ENCODE data around the gene PPP6R3.
A peak's percentile ranks its signal among the peaks of the same experiment; 100 is the strongest.

PPP6R3 gene

DNA sequence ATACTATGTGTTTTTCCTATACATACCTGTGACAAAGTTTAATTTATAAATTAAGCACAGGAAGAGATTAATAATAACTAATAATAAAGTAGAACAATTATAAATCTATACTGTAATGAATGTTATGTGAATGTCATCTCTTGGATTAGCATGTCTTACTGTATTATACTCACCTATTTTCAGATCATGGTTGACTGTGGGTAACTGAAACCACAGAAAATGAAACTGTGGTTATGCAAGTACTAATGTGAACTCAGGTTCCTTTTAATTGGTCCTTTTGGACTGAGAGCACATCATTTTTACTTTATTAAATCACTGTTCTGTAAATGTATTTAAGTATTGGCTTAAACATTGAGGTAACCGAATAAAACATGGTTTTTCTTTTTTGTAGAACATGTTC lies 108.8 kb downstream of the PPP6R3 start:
- DNase-seq = no peak

DNA sequence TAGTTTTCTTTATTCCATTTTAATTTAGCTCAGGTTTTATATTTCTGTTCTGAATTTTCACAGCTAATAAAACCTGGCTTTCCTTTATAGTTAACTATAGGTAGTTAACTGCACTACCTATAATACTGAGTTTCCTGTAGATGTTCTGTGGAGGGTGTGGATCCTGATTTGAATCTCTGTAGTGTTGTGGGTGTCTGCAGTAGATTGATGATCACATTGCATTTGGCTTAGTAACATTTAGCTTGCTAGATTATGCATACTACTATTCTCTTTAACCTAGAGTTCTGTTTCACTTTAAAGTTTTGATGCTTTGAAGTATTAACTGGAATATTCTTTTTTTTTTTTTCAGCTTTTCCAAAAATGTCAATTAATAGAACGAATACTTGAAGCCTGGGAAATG lies 110.1 kb downstream of the PPP6R3 start:
- DNase-seq = no peak

DNA sequence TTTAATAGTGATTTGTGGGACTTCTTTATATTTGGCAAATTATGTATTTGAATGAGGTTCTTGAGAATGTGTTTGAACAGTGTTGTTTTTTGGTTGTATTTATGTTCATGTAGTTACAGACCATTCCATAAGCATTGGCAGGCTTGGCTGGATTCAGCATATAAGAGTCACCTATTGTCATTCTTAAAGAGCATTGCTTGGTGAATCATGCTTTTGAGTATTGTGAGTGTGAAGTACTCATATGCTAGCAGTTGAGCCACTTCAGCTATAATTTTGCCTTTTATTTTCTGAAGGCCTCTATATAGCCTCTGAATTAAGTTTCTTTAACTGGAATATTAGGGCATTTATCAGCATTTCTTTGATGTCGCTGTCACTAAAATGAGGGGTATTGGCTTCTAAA lies 113.8 kb downstream of the PPP6R3 start:
- DNase-seq = peak; percentile 10

DNA sequence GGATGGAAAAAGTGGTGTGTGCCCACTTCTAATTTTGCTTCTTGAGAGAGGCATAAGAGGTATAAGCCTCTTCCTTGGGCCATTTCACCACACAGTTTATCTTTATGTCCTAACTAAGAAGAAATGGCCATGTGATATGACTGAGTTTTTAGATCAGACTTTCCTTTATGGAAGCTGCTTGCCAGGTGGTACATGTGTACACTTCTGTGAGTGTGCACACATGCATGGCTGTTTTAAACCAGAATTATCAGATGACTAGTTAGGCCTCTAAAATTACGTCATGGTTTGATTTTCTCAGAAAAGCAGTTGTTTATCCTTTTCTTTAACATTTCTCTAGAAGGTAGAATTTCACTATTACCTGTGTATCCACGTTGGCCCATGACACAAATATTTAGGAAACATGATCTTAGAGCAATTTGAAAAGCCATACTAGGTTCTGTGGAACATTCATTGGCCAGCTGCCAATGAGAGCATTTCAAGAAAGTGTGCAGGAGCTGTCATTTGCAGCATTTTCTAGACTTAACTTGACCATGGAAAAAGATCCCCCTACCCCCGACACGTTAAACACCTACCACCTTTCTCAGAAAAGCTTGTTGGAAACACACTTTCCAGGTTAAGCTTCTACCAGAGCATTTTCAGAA lies 114.6 kb downstream of the PPP6R3 start:
- DNase-seq = no peak

DNA sequence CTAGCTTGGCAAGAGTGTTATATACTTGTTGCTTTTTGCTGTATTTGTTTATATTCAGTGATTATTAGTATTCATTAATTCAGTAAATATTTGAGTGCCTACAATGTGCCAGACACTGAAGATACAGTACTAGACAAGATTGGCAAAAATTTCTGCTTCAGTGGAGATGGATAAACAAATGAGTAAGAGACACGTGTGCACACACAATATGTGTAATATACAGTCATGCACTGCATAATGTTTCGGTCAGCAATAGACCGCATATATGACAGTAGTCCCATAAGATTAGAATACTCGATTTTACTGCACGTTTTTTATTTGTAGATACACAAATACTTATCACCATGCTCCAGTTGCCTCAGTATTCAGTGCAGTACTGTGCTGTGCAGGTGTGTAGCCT lies 118.9 kb downstream of the PPP6R3 start:
- peak; percentile 80 for DNase-seq

DNA sequence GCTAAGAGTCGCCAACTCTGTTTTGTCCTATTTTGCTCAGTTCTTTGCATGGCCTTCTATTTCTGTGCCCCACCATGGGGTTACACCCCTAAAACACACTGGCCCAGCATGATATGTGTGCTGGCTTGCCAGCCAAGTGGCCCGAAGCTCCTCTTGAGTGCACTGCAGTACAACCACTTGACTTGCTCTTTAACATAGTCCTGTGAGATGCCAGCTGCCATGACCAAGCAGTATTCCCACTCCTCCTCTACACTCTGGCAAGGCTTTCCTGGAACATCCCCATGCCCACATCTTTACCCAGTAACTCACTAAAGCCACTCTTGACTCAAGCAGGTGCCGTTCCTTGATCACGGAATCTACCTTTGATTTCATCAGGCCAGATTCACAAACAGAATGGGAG lies 120.9 kb downstream of the PPP6R3 start:
- no peak for DNase-seq

DNA sequence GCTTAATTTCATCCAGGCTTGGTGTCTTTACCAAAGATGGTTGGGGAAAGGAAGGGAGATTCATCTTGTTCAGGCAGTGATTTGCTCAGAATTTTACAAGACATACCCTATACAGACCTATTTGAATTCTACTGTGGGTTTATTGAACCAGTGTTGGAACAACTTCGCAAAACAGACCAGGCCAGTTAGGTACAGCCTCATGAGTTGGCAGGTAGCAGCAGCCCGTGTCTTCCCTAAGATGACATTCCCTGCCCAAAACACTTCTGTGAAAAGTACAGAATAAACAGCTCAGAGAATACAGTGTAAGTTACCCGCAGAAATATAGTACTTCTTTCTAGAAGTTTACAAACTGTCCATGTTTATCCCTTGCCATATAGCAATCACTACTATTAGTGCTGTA lies 121.3 kb downstream of the PPP6R3 start:
- no peak for DNase-seq

DNA sequence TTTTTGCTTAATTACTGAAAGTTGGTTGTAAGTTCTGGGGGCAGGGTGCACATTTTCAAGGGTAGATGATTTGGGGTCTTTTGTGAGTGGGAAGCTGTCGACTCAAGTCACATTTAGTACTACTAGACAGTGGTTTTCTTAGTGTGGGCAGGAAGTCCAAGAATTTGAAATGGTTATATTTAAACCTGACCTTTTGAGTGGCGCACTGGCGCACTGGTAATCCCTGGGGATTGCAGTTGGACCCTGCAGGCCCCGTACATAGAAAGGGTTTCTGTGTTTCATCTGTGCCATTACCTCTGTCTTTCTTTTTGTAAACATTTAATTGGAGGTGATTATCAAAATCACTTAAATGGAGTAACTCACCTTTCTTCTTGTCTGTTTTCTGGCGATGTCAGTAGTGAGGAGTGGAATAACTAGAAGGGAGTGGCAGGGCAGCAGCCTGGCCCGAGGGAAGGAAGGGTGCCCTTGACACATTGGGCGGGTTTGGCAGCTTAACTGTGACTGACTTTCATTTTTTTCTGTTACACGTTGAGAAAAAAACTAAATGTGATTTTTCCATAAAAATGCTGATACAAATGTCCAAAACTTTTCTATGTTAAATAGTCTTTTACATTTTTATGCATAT lies 122.0 kb downstream of the PPP6R3 start:
- DNase-seq = no peak

DNA sequence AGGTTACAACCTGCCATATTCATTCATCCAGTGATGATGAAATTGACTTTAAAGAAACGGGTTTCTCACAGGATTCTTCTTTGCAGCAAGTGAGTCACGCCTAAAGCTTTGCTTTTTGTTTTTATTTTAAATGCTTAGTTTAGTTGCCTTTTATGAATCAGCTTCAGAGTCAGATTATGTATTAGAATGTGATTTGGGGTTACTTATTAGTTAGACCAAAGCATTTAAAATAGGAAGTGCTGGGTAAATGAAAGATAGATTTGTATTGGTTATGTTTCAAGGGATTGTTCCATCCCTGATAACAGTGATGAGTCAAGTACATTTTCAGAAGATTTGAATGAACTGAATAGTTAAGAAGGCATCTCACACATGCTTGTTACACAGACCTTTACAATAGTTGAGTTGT lies 122.5 kb downstream of the PPP6R3 start:
- DNase-seq = peak; percentile 86

DNA sequence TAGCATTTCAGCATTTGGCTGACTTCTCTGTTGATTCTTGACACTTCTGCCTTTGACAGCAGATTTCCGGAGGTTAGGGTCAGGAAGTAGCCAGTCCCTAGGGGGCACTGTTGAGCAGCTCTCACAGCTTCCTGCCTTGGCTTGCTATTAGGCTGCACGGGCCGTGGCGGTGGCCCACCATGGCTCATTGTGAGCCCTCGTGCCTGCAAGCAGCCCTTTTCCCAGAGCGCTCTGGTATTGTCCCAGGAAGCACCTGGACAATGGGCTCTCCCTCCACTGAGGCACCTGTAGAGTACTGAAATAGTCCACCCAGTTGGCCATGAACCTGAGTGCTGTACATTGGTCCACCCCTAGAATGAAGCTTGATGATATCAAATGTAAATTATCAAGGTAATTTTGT lies 123.5 kb downstream of the PPP6R3 start:
- peak; percentile 8 for DNase-seq

DNA sequence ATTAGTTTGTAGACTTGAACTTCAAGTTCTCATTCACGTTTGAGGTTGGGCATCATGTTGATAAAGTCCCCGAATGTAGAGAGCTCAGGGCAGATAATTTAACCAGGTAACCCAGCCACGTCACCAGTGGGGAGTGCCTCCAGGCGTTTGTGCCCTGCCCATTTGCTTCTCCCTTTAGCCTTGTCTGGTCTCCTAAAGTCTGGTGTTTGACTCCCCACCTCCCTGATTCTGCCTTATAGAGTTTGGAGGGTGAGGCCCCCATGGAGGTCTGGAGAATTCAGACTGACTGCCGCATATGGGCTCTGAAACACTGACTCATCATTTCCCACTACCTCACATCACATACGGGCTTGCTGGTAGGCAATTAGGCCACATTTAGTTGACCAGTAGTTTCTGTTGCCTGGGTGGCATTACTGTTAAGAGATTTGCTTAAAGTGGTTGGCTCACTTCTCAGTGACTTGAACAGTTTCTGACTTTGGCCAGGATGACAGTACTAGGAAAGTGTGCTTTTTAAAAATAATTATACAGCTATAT lies 124.5 kb downstream of the PPP6R3 start:
- no peak for DNase-seq

DNA sequence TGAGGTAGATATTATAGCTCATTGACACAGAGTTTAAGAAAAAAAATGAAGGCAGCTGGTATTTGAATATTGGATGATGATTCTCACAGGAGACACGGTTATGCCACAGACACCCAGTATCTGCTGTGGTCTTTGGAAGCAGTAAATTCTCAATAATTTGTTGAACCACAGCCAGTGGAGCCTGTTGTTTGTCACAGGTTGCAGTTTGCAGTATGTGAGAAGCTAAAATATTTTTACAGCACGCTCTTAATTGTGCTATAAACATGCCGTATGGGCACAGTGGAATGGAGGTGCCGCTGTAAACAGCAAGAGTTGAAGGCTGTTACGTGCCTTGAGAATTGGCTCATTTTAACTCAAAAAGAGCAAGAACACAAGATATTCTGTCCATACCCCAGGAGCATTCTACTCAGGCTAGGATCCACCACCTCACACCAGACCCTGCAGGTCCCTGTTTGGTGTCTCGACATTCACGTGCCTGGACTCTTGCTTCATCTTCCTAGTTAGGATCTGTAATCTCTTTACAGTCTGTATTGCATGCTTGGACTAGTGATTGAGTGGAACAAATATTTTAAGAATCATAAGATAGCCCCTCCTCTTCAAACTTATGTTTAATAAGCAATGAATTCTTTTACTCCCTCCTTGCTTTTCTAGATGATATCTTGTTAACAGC lies 129.1 kb downstream of the PPP6R3 start:
- DNase-seq = no peak

DNA sequence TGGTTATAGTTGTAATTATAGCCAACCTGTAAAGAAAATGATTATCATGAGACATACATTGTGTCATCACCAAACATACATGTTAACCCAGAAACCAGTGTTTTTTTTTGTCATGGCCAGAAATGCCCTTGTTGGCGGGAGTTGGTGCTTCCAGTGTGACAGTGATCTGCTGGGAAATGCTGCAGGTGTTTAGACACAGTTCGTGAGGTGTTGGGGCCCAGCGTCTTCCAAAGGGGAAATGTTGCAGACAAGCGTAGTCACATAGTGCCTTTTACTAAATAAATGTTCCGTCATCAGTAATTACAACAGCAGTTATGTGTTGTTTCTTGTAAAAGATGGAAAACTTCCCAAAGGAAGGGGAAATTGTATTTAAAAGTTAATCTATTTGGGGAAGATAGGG lies 131.2 kb downstream of the PPP6R3 start:
- no peak for DNase-seq

DNA sequence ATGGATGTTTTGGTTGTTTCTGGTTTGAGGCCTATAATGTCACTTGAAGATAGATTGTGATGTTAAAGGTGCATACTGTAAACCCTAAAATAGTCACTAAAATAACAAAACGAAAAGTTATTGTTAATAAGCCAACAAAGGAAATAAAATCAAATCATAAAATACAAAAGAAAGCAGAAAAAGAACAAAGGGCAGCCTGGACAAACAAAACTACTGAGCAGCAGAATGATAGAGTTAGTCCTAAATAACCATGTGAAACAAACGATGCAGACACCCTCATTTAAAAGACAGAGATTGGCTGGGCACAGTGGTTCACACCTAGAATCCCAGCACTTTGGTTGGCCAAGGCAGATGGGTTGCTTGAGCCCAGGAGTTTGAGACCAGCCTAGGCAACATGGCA lies 132.9 kb downstream of the PPP6R3 start:
- DNase-seq = no peak

DNA sequence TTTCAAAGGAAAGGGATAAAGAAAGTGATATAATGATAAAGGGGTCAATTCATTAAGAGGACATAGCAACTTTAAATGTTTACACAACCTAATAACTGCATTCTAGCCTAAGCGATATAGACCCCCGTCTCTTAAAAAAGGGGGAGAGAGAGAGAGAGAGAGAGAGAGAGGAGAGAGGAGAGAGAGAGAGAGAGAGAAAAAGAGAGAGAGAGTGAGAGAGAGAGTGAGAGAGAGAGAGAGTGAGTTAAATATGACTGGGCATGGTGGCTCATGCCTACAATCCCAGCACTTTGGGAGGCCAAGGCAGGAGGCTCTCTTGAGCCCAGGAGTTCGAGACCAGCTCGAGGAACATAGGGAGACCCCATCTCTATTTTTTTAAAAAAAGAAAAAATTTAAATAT lies 133.6 kb downstream of the PPP6R3 start:
- no peak for DNase-seq

DNA sequence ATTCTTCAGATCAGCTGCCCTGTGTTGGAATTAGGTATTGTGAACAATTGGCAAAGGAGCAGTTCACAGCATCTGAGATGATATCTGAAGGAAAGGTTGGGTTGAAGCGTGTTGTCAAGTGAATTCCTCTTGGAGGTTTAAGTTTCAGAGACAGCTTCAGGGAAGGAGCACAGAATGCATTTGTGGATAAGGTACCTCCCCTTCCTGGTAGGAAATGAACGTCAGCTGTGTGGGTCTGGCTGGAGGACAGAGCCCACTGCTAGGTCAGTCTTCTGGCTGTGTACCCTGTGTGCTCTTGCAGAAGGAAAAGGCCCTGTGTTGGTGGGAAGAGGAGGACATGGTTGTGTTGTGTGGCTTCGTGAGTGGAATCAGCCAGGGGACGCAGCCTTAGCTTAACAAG lies 135.7 kb downstream of the PPP6R3 start:
- DNase-seq = no peak

DNA sequence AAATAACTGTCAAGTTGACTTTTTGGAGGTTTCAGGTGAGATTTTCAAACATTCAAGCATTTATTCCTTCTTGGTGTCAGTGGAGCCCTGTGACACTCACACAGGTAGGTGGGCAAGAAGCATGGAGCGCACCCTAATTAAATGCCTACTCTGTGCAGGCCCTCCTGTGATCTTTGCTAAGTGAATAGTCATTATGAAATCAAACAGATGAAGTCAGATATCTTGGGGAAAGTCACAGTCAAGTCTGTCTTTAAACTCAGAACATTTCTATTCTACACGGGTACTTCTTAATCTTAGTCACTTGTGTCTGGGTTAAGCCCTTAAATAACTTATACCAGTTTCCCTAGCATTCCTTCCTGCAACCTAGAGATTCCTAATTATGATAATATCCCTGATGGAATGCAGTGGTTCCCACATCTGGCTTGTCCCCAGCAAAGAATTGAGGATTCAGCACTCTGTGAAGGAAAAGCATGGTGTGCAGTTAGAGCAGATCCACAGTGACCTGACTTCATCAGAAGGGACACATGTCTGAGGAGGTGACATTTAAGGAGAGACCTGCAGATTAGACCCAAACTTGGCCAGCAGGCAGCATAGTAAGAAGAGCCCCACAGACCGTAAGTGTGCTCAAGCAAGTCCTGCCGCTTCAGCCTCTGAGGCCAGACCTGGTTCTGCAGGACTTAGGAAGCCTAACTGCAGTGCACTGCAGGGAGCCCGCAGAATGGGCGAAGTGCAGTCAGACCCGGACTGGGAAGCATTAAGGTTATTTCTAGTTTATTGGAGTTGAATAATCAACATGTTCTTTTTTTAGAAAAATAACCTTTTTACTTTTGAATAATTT lies 138.5 kb downstream of the PPP6R3 start:
- peak; percentile 29 for DNase-seq

DNA sequence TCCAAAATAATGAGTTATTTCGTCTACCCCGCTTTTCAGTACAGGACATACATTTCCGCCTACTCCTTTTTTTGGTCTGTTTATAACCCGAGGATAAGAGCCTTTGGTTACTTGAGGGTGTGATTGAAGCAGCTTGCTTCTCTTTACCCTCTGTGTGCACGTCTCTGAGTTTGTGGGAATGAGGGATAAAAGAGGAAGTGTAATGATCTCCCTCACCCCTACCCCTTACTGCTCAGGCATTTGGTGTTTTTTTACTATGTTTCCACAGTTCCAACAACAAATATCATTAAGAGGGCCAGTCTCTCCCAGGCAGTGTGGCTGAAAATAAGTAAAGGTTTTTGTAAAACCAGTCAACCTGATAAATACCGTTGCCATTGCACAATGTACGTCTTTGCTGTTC lies 140.6 kb downstream of the PPP6R3 start:
- no peak for DNase-seq

DNA sequence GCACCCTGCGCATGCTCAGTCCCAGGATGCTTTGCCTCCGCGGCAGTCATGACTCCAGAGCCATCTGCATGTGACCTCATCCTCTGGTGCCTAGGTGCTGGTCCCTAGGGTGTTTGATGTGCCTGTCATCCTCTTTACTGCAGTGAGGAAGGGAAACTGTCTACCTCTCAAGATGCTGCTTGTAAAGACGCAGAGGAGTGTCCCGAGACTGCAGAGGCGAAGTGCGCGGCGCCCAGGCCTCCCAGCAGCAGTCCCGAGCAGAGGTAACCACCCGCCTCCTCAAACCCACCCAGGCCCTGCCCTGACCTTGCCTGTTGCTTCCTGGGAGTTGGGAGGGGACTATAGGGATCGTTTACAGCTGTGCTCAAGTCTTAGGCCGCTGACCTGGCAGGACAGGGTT lies 149.2 kb downstream of the PPP6R3 start:
- no peak for DNase-seq

DNA sequence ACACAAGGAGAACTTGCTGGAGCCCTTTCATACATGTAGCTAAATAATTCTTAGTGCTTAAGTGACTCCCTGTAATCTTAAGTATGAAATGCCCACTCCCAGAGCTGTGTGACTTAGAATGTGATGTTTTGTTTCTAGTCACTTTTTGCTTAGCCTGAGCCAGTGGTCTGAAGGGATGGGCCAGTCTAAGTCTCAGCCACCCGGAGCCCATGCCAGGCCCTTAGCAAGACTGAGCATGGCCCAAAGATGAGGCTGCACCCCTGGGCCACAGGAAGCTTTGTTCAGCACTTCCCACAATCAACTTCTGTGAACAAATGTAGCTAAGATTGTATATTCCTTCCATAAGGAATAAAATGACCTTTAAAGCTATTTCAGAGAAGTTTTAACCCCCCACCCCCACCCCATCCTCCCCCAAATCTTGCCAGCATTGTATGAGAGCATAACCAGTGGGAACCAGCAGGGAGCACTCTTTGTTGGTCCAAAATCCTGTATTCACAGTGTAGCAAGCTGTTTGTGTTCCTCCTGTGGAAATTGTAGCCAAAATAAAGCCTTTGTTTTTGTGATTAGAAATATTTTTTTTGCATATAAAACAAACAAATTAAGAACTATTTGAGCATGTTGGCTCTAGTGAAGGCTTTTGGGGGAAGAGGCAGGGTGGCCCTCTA lies 150.0 kb downstream of the PPP6R3 start:
- peak; percentile 8 for DNase-seq

DNA sequence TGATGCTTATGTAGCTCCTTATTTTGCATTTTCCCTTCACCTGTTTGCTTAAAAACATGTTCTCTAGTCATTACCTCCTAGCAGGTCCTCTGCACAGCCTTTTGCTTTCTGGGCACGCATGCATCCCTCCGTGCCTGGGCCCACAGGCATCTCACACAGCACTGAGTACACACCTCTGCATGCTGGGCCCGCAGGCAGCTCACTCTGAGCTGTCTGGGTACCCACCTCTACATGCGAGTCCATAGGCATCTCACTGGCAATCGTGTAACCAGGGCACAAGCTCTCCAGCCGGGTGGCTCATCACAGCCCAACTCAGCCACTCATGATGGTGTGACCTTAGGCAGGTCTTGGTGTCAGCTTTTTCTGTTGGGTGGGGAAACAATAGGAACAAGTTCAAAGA lies 155.1 kb downstream of the PPP6R3 start:
- no peak for DNase-seq

DNA sequence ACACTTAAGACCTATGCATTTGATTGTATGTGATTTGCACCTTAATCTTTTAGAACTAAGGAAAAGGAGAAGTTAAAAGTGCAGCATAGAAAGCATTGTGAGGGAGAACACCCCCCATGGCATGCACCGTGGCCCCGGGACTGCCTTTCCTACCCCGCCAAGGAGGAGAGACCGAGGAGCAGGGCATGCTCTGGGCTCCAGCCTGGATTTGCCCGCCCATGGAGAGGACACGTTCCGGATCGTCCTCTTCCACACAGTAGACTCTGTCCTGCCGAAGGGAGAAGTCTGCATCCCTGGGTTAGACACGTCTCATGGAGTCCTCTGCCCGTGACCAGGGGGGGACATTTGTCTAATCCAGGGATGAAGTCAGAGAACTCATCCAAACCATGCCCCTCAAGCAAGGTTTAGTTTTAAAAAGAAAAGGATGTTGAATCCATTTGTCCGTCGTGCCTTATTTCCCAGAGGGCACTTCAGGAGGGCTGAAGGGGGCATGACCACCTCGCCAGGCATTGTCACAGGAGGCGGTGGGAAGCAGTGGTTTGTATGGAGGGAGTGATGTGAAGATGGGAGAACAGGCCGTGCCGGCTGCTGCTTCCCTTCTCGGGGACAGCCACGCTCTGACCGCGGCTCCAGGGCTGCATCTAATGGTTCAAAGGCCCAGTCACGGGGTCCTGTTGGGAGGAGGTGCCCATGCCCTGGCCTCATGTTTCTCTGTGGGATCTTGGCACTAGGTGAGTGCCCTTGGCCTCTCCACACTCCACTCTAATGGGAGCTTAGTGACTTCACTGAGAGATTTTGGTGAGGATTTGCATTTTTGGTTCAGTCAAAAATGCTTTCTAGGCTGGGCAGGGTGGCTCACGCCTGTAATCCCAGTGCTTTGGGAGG lies 157.6 kb downstream of the PPP6R3 start:
- DNase-seq = no peak
